COLO829 (cell line): Measurements from ENCODE around the gene LOXL1.
A peak's percentile ranks its signal among the peaks of the same experiment; 100 is the strongest.

Source experiments
- DNase-seq: peaks from one replicate; pipeline ENCODE4 v3.0.0; 2012; ENCODE audit warnings: low spot score

LOXL1 gene

GRCh38 chr15:73981761-73982221 is 55.5 kb downstream of the LOXL1 start:
- no peak for DNase-seq

- DNase-seq, result no peak
Measured at GRCh38 chr15:73982222-73982962, 56.1 kb downstream of the LOXL1 start.

GRCh38 chr15:73983211-73983727 is 57.0 kb downstream of the LOXL1 start:
- DNase-seq, result no peak

GRCh38 chr15:73983773-73984172 is 57.5 kb downstream of the LOXL1 start:
- no peak for DNase-seq

- no peak for DNase-seq
Measured at GRCh38 chr15:73984208-73984979, 58.1 kb downstream of the LOXL1 start.

- no peak for DNase-seq
Measured at GRCh38 chr15:73985101-73985873, 59.0 kb downstream of the LOXL1 start.

- no peak for DNase-seq
Measured at GRCh38 chr15:73986055-73986775, 60.0 kb downstream of the LOXL1 start.

GRCh38 chr15:73986776-73987056 is 60.5 kb downstream of the LOXL1 start:
- no peak for DNase-seq

- no peak for DNase-seq
Measured at GRCh38 chr15:73987250-73987649, 61.0 kb downstream of the LOXL1 start.

GRCh38 chr15:73987681-73988444 is 61.6 kb downstream of the LOXL1 start:
- DNase-seq, result no peak

GRCh38 chr15:73988445-73988969 is 62.2 kb downstream of the LOXL1 start:
- DNase-seq, result no peak

GRCh38 chr15:73989001-73989798 is 62.9 kb downstream of the LOXL1 start:
- DNase-seq, result peak; percentile 44

GRCh38 chr15:73990250-73991005 is 64.2 kb downstream of the LOXL1 start:
- no peak for DNase-seq

- DNase-seq, result no peak
Measured at GRCh38 chr15:73991260-73991659, 65.0 kb downstream of the LOXL1 start.

GRCh38 chr15:73991726-73992593 is 65.7 kb downstream of the LOXL1 start, which contains the start of gene STOML1:
TSS of gene STOML1 (minus strand) at chr15:73992295. CDS start at chr15:73992223, 72 bp downstream.
- DNase-seq, result peak; percentile 79

GRCh38 chr15:73992594-73992898 is 66.3 kb downstream of the LOXL1 start:
- no peak for DNase-seq

GRCh38 chr15:73993211-73993994 is 67.1 kb downstream of the LOXL1 start:
- no peak for DNase-seq
